Hematopoietic multipotent progenitor cell (in vitro differentiated cells): Measurements from ENCODE around the gene VMP1. TPM values are rescaled to one million over a fixed set of nuclear protein-coding genes. Genes with fewer than 3 reads are reported as not detected.

Experiments used
- DNase-seq, 3 donors: peaks; one replicate each; pipeline ENCODE4 v3.0.0-alpha.2; 2011 to 2015; ENCODE audit warnings: low read depth in 2 of 3, low spot score in 2 of 3
- total RNA-seq: library from RNA; depleted of rRNA; stranded (reverse); fragments of >200 nt; gene quantifications from one replicate; pipeline ENCODE4 v1.2.3, GENCODE V29; 2012

Gene VMP1
- 120 TPM for total RNA-seq

GRCh38 chr17:59707149-59707970, at the start of gene VMP1, which contains the start of gene PTRH2:
VMP1 (plus strand) TSS chr17:59707654; CDS start chr17:59731447, 23,793 bp downstream.
PTRH2 (minus strand) TSS chr17:59707430; CDS start chr17:59697978, 9,452 bp downstream.
- DNase-seq: peak; percentile 72 to 99 (median 98)

DNA sequence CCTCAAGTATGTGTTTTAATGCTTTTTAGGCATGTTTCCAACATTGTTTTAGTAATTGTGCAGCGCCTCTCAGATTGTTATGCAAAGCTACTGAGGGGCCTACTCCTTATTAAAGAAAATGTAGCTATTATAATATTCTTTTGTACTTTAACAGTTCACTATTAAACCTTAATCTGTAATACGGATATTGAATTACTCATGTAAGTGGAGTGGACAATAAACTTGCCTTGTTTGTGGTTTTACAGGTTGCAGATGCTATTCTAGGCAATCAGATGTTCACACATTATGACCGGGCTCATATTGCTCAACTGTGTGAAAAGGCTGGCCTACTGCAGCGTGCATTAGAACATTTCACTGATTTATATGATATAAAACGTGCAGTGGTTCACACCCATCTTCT, 41.2 kb upstream of the VMP1 start:
- no peak for DNase-seq

DNA sequence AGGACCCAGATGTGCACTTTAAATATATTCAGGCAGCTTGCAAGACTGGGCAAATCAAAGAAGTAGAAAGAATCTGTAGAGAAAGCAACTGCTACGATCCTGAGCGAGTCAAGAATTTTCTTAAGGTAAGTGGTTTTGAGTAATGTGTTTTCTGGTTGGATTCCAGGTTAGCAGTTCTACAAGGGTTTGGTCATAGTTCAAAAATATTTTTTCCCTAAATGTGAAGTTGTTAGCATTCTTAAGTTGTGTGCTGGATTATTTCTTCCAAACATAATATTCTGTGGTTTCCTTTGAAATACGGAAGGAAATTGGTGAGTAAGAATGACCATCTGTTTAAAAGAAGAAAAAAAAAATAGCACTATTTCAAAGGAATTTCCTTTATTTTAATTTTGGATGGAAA, 38.6 kb upstream of the VMP1 start:
- peak in 2 of 3 donors; percentile 48 to 51 for DNase-seq

DNA sequence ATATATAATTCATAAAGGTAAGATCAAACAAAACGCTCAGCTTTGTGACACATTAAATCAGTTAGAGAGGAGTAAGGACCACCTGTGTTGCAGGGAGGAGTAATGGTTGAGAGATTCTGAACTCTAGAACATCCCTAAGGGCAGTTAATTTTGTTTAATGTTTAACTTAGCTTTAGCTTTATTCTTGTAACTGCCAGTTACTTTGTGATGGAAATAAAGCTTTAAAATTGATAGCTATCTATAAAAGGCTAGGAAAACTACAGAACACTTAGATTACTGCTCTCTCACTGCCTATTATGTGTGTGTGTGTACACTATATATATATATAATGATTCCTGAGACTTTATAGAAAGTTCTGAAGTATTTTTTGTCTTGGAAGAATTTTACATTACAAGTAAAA, 38.0 kb upstream of the VMP1 start:
- DNase-seq: no peak

DNA sequence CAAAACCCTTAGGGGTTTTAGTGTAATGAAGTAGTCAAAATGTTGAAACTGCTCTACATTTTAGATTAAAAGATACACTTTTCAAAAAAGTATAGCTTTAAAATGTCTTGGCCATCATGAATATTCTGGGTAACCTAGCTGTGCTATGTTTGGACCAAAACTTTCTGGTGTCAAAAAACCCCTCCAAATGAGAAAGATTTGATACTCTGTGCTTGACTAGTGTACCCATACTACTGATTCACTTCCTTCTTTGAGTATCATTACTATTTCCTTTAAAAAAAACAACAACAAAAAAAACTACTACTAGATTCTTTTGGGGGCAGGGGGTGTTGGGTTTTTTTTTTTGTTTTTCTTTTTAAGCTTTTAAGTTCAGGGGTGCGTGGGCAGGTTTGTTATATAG, 37.5 kb upstream of the VMP1 start:
- no peak for DNase-seq

DNA sequence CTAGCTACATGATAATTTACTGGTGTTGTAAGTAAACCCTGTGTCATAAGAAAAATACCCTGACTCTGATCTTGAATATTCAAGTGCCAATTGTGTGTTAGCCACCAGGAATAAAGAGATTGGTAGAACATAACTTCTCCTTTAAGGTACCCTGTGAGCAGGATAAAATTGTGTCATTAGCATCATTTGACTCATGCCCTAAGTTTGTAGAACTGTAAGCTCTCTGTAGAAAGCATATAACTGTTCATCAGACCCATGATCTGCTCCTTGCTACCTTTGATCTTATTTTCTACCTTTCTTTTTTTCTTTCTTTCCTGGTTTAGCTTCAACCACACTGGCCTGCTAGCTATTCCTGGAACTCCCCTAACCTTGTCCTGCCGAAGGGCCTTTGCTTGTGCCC, 36.1 kb upstream of the VMP1 start:
- DNase-seq: no peak

DNA sequence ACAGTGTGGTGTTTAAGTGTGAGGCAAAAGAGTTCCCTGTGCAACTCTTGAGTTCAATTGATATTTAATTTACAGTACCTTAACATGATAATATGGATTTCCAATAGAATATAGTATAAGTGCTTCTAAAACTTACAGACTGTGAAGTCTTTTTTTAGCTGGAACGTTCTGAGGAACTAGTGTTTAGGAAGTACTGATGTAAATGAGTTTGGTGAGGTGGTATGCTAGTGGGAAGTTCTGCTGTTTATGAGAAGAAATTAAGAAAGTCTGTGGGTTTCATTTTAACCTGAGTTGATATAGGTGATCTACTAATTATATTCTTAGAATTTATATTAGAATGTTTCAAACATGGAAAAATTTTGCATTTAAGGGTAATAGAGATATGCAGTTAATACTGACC, 32.2 kb upstream of the VMP1 start:
- no peak for DNase-seq

DNA sequence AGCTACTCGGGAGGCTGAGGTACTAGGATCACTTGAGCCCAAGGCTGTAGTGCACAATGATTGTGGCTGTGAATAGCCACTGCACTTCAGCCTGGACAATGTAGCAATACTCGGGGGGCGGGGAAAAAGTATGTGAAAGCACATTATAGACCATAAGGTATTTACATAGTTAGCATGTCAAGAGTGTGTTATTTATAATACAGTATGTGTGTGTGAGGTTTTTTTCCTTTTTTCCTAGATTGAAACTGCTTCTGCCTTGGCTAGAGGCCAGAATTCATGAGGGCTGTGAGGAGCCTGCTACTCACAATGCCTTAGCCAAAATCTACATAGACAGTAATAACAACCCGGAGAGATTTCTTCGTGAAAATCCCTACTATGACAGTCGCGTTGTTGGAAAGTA, 30.7 kb upstream of the VMP1 start:
- DNase-seq: no peak

DNA sequence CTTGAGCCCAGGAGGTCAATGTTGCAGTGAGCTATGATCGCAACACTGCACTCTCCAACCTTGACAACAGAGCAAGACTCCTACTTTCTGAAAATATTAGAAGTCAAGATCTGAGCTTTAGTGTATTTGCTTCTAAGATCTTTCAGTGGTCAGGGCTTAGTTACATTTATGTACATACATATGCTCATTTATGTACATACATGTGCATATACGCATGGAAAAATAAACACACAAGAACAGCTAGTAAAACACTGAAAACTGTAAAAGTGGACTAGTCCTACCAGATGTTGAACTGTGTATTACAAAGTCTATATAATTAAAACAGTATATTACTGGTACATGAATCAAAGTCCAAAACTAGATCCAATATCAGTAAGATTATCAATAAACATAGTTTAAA, 28.5 kb upstream of the VMP1 start:
- DNase-seq: no peak

DNA sequence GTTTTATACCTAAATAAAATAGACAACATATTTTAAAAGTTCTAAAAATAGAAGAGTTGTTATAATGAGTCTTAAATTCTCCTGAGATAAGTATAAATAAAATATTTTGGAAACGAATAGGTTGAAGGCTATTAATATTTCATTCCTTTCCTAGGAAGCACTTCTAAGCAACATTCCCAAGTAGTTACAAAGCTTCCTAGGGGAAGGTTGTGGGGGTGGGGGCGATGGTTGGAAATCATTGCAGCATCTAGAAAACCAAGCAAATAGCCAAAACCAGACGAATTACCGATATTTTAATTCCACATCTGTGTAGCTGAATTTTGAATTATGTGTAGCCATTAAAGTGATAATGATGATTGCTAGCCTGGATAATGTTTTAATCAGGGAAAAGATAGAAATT, 27.1 kb upstream of the VMP1 start:
- DNase-seq: no peak

- DNase-seq: no peak
Measured at GRCh38 chr17:59683283-59683682, 24.2 kb upstream of the VMP1 start.

GRCh38 chr17:59684967-59685366, 22.5 kb upstream of the VMP1 start:
- DNase-seq: peak in 2 of 3 donors; percentile 13 to 16

GRCh38 chr17:59688008-59688407, 19.4 kb upstream of the VMP1 start:
- no peak for DNase-seq

GRCh38 chr17:59688496-59688895, 19.0 kb upstream of the VMP1 start:
- DNase-seq: no peak

DNA sequence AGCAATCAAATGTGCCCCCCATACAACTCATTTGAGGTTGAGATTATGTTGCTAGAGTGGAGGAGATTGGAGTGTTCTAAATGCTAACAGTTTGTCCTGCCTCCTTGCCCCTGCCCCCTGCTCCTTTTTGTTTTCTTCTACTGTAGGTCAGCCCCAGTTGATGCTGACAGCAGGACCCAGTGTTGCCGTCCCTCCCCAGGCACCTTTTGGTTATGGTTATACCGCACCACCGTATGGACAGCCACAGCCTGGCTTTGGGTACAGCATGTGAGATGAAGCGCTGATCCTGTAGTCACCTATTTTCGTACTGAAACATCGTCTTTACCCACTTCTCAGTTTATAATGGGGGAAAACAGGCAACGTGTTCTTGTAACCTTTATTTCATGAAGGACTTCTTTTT, 13.9 kb upstream of the VMP1 start:
- DNase-seq: no peak

- DNase-seq: no peak
Measured at GRCh38 chr17:59694344-59694743, 13.1 kb upstream of the VMP1 start.

DNA sequence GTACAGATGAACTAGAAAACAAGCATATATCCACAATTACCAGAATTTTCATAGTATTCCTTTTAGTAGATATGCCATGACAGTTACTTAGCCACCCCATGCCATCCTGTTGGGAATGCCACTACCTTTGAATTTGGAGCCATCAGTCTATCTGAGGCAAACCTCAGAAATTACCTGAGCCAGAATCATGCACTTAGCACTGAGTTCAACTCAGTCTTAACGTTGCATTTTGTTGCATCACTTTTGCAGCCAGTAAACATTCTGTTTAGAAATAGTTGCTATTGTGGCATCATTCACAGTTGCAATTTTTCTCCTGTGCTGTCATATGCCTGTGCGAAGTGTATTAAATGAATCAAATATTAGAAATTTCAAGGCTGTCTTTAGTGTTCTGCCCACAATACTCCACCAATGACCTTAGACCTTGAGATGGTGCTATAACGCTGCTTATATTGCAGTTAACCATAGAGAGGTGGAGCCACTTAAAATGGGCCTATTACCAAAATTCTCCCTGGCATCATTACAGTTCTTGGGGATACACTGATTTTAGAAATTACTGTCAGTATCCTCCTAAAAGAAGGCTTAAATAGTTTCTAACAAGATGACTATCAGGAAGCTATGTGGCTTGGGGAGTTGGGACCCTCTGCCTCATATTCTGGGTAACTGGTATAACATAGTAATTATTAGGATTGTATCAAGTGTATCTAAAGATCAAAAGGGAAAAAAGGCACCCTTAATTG, 11.3 kb upstream of the VMP1 start:
- no peak for DNase-seq

DNA sequence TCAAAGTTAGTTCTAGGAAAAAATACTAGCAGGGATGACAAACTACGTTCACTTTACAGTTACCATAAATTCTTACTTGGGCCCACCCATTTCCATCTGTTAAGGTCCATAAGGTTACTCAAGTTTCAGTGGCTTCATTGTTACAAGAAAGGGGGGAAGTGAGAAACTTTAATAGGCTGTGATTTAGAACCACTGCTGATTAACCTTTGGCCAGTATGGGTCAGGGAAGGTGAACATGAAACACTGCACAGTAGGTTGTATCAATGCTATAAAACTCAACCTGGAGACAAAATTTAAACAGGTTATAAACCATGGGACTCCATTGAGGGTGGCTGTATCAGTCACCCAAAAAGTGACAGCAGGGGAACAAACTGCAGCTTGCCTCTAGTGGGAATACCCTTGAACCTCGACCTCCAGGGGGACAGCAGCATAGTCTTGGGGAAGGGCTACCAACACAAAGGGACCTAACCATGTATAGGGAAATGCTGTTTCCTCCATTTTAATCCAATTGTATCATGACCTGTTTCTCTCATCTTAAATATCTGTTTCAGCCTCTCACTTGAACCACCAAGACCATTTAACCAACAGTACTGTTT, 10.7 kb upstream of the VMP1 start:
- DNase-seq: no peak

DNA sequence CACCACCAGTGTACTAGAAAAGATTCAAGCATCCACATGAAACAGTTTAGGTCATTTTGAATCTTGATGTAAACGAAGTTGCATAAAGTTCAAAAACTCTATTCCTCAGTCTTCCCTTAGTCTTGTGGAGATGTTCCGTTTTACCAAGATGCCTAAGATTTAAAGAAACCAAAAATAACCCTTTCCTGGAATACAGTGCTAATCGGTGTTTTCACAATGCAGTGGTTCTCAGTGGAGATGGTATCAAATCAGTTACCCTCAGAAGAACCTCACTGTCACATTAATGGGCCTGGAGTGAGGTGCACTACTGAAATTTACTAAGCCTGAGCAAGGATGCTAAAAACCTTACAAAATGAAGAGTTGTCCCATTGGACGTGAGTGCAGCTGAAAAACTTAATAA, 9.3 kb upstream of the VMP1 start:
- DNase-seq: no peak

- DNase-seq: no peak
Measured at GRCh38 chr17:59699218-59699617, 8.2 kb upstream of the VMP1 start.

- DNase-seq: no peak
Measured at GRCh38 chr17:59699786-59700185, 7.7 kb upstream of the VMP1 start.

DNA sequence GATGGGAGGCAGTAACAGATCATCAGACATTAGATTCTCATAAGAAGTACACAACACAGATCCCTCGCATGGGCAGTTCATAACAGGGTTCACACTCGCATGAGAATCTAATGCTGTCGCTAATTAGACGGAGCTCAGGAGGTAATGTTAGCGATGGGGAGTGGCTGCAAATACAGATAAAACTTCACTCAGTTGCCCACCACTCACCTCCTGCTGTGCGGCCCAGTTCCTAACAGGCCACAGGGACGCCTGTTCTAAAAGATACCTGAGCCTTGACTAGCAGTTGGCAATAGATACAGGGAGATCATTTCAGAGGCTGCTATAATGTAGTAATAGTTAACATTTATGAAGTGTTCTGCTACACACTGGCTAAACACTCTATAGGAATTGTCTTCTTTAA, 5.2 kb upstream of the VMP1 start:
- no peak for DNase-seq
